Neural crest cell (in vitro differentiated cells): ENCODE data around the gene UBE2G1. TPM values are rescaled to one million over a fixed set of nuclear protein-coding genes. Genes with fewer than 3 reads are reported as not detected.

ENCODE experiments used
- DNase-seq: peaks from one replicate; pipeline ENCODE4 v3.0.0; 2021; ENCODE audit warnings: low read depth, mixed read lengths, low spot score
- H3K27ac Mint-ChIP-seq: one replicate; pipeline ENCODE4 v1.8.0; 2021; ENCODE audit warnings: mild to moderate bottlenecking, mixed read lengths; ENCODE audit not compliant: unreplicated experiment
- H3K27me3 Mint-ChIP-seq: 2 replicates; pipeline ENCODE4 v1.8.0; 2021; ENCODE audit warnings: low read depth, mild to moderate bottlenecking, mixed read lengths
- H3K36me3 Mint-ChIP-seq: 2 replicates; pipeline ENCODE4 v1.8.0; 2021; ENCODE audit warnings: low read depth, mild to moderate bottlenecking, mixed read lengths
- H3K4me1 Mint-ChIP-seq: 2 replicates; pipeline ENCODE4 v1.8.0; 2021; ENCODE audit warnings: mixed read lengths
- H3K4me3 Mint-ChIP-seq: one replicate; pipeline ENCODE4 v1.8.0; 2021; ENCODE audit warnings: mild to moderate bottlenecking, mixed read lengths
- H3K9me3 Mint-ChIP-seq: 2 replicates; pipeline ENCODE4 v1.8.0; 2021; ENCODE audit warnings: mixed read lengths
- total RNA-seq: library from RNA; stranded (reverse); gene quantifications from 2 replicates; pipeline ENCODE4 v1.2.1, GENCODE V29; 2021
- TF ChIP-seq, protein P1 (sequence below): fragments of 200-600 bp; sonication (generic); conservative IDR thresholded peaks from 2 replicates; pipeline ENCODE4 v1.5.0; 2021; ENCODE audit warnings: antibody characterized with exemption, mild to moderate bottlenecking

UBE2G1 gene
- total RNA-seq, 1 donor from 2014 or later = 98.5 TPM

DNA sequence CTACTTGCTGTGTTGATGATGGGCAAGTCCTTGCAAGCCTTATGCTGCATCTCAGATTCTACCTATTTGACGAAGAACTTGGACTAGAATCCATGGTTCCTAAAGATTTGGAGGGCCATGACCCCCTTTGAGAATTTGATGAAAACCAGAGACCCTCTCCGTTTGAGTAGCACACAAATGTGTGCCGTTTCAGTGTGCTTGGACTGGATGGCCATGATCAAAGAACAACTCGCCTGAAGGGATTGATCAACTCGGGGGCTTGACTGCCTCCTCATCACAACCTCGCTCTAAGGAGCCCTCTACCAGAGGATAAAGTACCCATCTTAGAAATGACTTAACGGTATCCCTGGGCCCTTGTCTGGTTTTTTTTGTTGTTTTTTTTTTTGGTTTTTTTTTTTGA lies 99.9 kb downstream of the UBE2G1 start:
- Mint-ChIP-seq H3K9me3 (no peaks in the 10 kb centered on the region), H3K27ac (no peak overlapping the region), H3K4me3 (no peak overlapping the region), H3K27me3 (no peaks in the 10 kb centered on the region), H3K4me1 (peaks cover 24% of the 10 kb centered on the region), H3K36me3 (peaks cover 12% of the 10 kb centered on the region)
- DNase-seq = no peak
- TF ChIP-seq, protein P1, sequence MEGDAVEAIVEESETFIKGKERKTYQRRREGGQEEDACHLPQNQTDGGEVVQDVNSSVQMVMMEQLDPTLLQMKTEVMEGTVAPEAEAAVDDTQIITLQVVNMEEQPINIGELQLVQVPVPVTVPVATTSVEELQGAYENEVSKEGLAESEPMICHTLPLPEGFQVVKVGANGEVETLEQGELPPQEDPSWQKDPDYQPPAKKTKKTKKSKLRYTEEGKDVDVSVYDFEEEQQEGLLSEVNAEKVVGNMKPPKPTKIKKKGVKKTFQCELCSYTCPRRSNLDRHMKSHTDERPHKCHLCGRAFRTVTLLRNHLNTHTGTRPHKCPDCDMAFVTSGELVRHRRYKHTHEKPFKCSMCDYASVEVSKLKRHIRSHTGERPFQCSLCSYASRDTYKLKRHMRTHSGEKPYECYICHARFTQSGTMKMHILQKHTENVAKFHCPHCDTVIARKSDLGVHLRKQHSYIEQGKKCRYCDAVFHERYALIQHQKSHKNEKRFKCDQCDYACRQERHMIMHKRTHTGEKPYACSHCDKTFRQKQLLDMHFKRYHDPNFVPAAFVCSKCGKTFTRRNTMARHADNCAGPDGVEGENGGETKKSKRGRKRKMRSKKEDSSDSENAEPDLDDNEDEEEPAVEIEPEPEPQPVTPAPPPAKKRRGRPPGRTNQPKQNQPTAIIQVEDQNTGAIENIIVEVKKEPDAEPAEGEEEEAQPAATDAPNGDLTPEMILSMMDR = no peak

DNA sequence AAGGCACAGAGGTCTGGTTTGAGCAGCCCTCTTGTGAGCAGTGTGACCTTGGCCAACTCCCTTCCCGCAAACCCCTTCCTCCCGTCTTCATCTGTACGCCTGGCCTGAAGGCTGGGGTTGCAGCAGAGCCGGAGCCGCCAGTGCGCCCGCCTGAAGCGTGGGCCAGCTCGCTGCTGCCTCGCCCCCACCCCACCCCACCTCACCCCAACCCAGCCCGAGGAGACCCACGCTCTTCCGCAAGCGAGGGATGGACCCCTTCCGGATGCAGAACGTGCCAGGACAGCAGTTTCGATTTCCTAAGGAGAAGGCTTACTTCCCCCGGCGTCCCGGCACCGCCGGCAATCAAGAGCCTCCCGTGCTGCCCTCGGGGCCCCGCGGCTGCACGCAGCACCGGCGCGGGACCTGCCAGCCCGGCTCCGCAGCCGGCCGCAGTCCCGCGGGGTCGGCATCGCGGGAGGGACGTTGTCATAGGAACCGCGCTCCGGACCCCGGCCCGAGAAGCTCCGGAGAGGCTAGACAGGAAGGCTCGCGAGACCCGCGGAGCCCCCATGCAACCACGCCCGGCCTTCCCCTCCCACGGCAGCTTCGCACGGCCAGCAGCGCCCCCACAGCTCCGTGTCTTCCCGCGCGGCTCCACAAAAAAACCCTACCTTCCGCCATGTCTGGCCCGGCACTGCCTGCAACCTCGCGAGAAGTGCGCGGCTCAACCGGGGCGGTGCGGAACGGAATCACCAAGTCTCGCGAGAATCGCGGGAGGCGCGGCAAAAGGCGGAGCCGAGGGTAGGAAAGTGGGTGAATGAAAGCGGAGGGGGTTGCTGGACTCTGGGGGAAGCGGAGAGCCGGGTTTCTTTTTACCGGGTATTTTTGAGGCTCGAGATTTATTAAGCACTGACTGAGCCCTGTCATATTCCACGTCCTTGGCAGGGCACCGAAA lies 102.9 kb downstream of the UBE2G1 start, which contains the start of gene ANKFY1:
ANKFY1 (minus strand) TSS at position 698 of the 934 bp plus-strand sequence; CDS start at position 660, 38 bp downstream.
- H3K4me1 Mint-ChIP-seq = peaks cover 26% of the 10 kb centered on the region
- H3K4me3 Mint-ChIP-seq = peak within 1 kb of the TSS; percentile 94
- TF ChIP-seq, protein P1 = no peak
- no peaks in the 10 kb centered on the region for H3K27me3 Mint-ChIP-seq
- peaks cover 4% of the 10 kb centered on the region for H3K9me3 Mint-ChIP-seq
- DNase-seq = peak; percentile 99
- H3K36me3 Mint-ChIP-seq = peaks cover 17% of the 10 kb centered on the region
- peak within 1 kb of the TSS; percentile 83 for H3K27ac Mint-ChIP-seq

DNA sequence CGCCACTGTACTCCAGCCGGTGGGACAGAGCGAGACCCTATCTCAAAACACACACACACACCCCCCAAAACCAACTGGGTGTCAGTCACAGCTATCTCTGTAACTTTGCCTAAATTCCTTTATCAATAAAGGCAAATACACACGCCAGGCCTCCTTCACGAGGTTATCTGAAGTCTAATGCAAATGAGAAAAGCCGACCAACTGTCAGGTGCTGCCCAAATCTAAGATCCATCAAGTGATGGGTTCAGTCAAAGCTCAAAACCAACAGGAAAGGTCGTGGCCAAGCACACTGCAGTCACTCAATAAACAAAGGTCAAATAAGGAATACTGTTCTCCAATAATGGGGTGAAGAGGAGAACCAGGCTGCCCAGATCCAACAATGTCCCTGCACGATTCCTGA lies 103.8 kb downstream of the UBE2G1 start:
- Mint-ChIP-seq H3K4me1 (peaks cover 26% of the 10 kb centered on the region), H3K27ac (peak overlapping the region; percentile 60), H3K4me3 (peak overlapping the region; percentile 91), H3K9me3 (peaks cover 4% of the 10 kb centered on the region), H3K36me3 (peaks cover 21% of the 10 kb centered on the region), H3K27me3 (no peaks in the 10 kb centered on the region)
- TF ChIP-seq, protein P1 = no peak
- no peak for DNase-seq

DNA sequence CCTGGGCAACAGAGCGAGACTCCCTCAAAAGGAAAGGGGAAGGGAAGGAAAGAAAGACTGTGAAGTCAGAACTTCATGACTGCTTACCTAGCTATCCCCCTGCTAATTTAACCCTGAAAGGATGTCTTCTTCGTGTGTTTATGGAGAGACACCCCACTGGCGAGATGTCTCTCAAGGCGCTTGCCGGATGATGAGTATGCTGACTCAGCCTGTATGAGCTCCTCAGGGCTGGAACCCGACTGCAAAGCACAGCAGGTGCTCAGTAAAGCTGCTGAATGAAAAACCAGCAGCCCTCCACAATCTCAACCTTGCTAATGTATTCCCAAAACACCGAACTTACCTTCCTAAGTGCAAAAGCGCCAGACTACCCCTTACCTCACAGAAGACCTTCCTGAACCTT lies 105.0 kb downstream of the UBE2G1 start:
- no peak for DNase-seq
- Mint-ChIP-seq H3K4me1 (peaks cover 26% of the 10 kb centered on the region), H3K27me3 (no peaks in the 10 kb centered on the region), H3K27ac (no peak overlapping the region), H3K36me3 (peaks cover 28% of the 10 kb centered on the region), H3K9me3 (peaks cover 4% of the 10 kb centered on the region), H3K4me3 (peak overlapping the region; percentile 91)
- TF ChIP-seq, protein P1 = no peak

DNA sequence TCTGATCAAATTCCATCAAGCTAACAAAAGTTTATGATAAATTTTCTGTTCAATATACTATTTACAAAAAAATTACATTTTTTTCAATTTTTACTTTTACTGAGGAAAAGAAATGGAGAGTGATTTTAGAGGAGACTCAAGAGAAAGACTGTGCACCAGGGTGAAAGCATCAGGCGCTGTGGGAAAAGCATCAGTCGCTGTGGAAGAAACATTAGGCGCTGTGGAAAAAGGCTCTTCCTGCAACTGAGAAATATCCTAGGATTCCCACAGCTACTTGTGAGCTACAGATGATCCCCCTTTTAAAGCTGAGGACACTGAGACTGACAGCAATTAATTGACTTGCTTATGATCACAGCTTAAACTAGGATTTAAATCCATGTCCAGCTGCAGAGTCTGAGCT lies 107.6 kb downstream of the UBE2G1 start:
- no peak for DNase-seq
- no peak overlapping the region for H3K27ac Mint-ChIP-seq
- TF ChIP-seq, protein P1 = no peak
- H3K4me1 Mint-ChIP-seq = peaks cover 18% of the 10 kb centered on the region
- H3K4me3 Mint-ChIP-seq = no peak overlapping the region
- peaks cover 4% of the 10 kb centered on the region for H3K9me3 Mint-ChIP-seq
- no peaks in the 10 kb centered on the region for H3K27me3 Mint-ChIP-seq
- H3K36me3 Mint-ChIP-seq = peaks cover 36% of the 10 kb centered on the region
